DND-41 (cell line): ENCODE data around the gene ERGIC1.

Experiments
- EZH2 ChIP-seq: IDR thresholded peaks from 3 replicates; pipeline ENCODE4 v1.6.1; 2012; ENCODE audit warnings: borderline replicate concordance, low read depth, mild to moderate bottlenecking, moderate library complexity, low read length, inconsistent platforms; ENCODE audit not compliant: severe bottlenecking
- TF ChIP-seq, protein P1 (sequence below): IDR thresholded peaks from 2 replicates; pipeline ENCODE4 v1.5.1; 2012; ENCODE audit warnings: borderline replicate concordance, low read length, moderate library complexity, mild to moderate bottlenecking; ENCODE audit not compliant: poor library complexity, severe bottlenecking; ENCODE audit errors: extremely low read depth

DNA sequence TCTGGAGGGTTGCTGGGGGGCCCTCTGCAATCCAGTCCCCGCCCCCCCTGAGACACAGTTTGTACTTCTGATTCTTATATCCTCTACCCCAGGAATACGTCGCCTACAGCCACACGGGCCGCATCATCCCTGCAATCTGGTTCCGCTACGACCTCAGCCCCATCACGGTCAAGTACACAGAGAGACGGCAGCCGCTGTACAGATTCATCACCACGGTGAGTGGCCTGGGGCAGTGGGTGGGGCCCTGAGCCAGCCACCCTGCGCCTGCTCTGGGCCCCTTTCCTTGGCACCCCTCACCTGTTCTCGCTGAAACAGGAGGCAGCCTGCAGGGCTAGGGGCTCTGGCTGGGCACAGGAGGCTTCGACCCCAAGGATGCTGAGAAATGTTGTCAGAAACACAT is 101.0 kb downstream of the ERGIC1 start:
- TF ChIP-seq, protein P1, sequence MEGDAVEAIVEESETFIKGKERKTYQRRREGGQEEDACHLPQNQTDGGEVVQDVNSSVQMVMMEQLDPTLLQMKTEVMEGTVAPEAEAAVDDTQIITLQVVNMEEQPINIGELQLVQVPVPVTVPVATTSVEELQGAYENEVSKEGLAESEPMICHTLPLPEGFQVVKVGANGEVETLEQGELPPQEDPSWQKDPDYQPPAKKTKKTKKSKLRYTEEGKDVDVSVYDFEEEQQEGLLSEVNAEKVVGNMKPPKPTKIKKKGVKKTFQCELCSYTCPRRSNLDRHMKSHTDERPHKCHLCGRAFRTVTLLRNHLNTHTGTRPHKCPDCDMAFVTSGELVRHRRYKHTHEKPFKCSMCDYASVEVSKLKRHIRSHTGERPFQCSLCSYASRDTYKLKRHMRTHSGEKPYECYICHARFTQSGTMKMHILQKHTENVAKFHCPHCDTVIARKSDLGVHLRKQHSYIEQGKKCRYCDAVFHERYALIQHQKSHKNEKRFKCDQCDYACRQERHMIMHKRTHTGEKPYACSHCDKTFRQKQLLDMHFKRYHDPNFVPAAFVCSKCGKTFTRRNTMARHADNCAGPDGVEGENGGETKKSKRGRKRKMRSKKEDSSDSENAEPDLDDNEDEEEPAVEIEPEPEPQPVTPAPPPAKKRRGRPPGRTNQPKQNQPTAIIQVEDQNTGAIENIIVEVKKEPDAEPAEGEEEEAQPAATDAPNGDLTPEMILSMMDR, result no peak
- TF ChIP-seq EZH2, result no peak
